HepG2 (cell line): ENCODE data around the gene UNCX. TPM values are rescaled to one million over a fixed set of nuclear protein-coding genes. Genes with fewer than 3 reads are reported as not detected.

Source experiments
- ATAC-seq: fragments of 200-7000 bp; cut with Tn5 transposase; 3 replicates; pipeline ENCODE4 v1.9.1; 2020; ENCODE audit warnings: mild to moderate bottlenecking, moderate library complexity
- BruUV-seq: library from RNA; stranded (reverse); fragments of 400-500 nt; replicated peaks from 2 replicates; lab custom pipeline; 2021; lab: Mats Ljungman, UMichigan
- CTCF ChIA-PET: fragments of 300-600 bp; formaldehyde crosslinking; extraction: SDS; loops from one replicate; lab custom pipeline; 2021; ENCODE audit warnings: low total read pairs, inconsistent platforms, low intra/inter-chr PET ratio; lab: Yijun Ruan, JAX
- POLR2A ChIA-PET: fragments of 350-600 bp; sonication (Branson Sonifier 250); formaldehyde crosslinking; loops from one replicate; lab custom pipeline; 2020; ENCODE audit warnings: antibody characterized with exemption, inconsistent platforms; lab: Yijun Ruan, JAX
- DNase-seq: peaks from one replicate; pipeline ENCODE4 v3.0.0-alpha.2; 2015; ENCODE audit warnings: low spot score
- FAIRE-seq: peaks from 3 replicates; lab custom pipeline; 2011; peaks lifted over from hg19 to GRCh38; lab: Jason Lieb, UNC
- H2AFZ ChIP-seq: one replicate; pipeline ENCODE4 v1.6.1; 2011; ENCODE audit warnings: low read length, inconsistent platforms
- H3K27ac ChIP-seq: fragments of 300-600 bp; 3 replicates; pipeline ENCODE4 v1.8.0; 2011; ENCODE audit warnings: mixed run types, mild to moderate bottlenecking, mixed read lengths, low read length, inconsistent platforms; ENCODE audit not compliant: insufficient read depth; ENCODE audit errors: extremely low read length
- H3K27me3 ChIP-seq, 2 experiments: fragments of 200-600 bp in 1 of 2; 2 replicates in 1 of 2; 3 replicates in 1 of 2; pipeline versions ENCODE4 v1.6.0 to v1.8.0; 2011; ENCODE audit warnings: low read length in 2 of 2, mild to moderate bottlenecking in 2 of 2, moderate library complexity in 2 of 2, inconsistent platforms in 1 of 2; ENCODE audit not compliant: insufficient read depth in 2 of 2, control insufficient read depth in 1 of 2
- H3K36me3 ChIP-seq, 2 experiments: fragments of 200-600 bp in 1 of 2; replicated peaks in 1 of 2; 2 replicates in 1 of 2; 3 replicates in 1 of 2; pipeline versions ENCODE4 v1.5.1 to v1.8.0; 2011; ENCODE audit warnings: low read length in 2 of 2, inconsistent platforms in 1 of 2; ENCODE audit not compliant: insufficient read depth in 2 of 2, control insufficient read depth in 1 of 2
- H3K4me1 ChIP-seq: 2 replicates; pipeline ENCODE4 v1.5.1; 2012; ENCODE audit warnings: low read length, inconsistent platforms; ENCODE audit not compliant: insufficient read depth
- H3K4me2 ChIP-seq: 2 replicates; pipeline ENCODE4 v1.6.0; 2011; ENCODE audit warnings: low read depth, low read length, inconsistent platforms
- H3K4me3 ChIP-seq, 3 experiments: fragments of 200-600 bp in 1 of 3; sonication (generic), shearing (Covaris generic) in 1 of 3; replicated peaks in 1 of 3; 2 replicates each; pipeline ENCODE4 v1.5.1; 2011 to 2016; ENCODE audit warnings: low read length in 3 of 3, inconsistent platforms in 2 of 3, low read depth in 2 of 3, mild to moderate bottlenecking in 2 of 3, control low read depth in 1 of 3, mixed read lengths in 1 of 3; ENCODE audit not compliant: insufficient read depth in 1 of 3
- H3K79me2 ChIP-seq: one replicate; pipeline ENCODE4 v1.6.1; 2011; ENCODE audit warnings: low read length, inconsistent platforms; ENCODE audit not compliant: insufficient read depth
- H3K9ac ChIP-seq: 2 replicates; pipeline ENCODE4 v1.6.0; 2011; ENCODE audit warnings: mild to moderate bottlenecking, low read depth, low read length, inconsistent platforms; ENCODE audit not compliant: insufficient read depth
- H3K9me3 ChIP-seq: 2 replicates; pipeline ENCODE4 v1.5.1; 2012; ENCODE audit warnings: mild to moderate bottlenecking, low read length
- H4K20me1 ChIP-seq: 2 replicates; pipeline ENCODE4 v1.6.0; 2011; ENCODE audit warnings: inconsistent platforms, mild to moderate bottlenecking, low read length, moderate library complexity; ENCODE audit not compliant: insufficient read depth
- E2F1 ChIP-seq: sonication (generic); formaldehyde crosslinking; IDR thresholded peaks from 2 replicates; pipeline ENCODE4 v1.5.0; 2020; ENCODE audit warnings: missing genetic modification reagents
- HMG20A ChIP-seq: IDR thresholded peaks from 2 replicates; pipeline ENCODE4 v1.6.1; 2016; ENCODE audit warnings: borderline replicate concordance
- IKZF4 ChIP-seq: sonication (generic); formaldehyde crosslinking; IDR thresholded peaks from 2 replicates; pipeline ENCODE4 v1.5.1; 2020; ENCODE audit warnings: borderline replicate concordance, mild to moderate bottlenecking, low read depth, missing genetic modification reagents; ENCODE audit errors: not compliant biosample characterization
- JUND ChIP-seq: sonication (generic); formaldehyde crosslinking; IDR thresholded peaks from 2 replicates; pipeline ENCODE4 v1.8.0; 2022; ENCODE audit warnings: mild to moderate bottlenecking, missing genetic modification reagents
- NFATC3 ChIP-seq: sonication (generic); formaldehyde crosslinking; IDR thresholded peaks from 2 replicates; pipeline ENCODE4 v1.5.1; 2020; ENCODE audit warnings: mild to moderate bottlenecking, missing genetic modification reagents
- NKX3-1 ChIP-seq: sonication (generic); formaldehyde crosslinking; IDR thresholded peaks from 2 replicates; pipeline ENCODE4 v1.5.0; 2020; ENCODE audit warnings: missing genetic modification reagents
- POGZ ChIP-seq: sonication (generic); formaldehyde crosslinking; IDR thresholded peaks from 2 replicates; pipeline ENCODE4 v1.4.0; 2020; ENCODE audit warnings: mild to moderate bottlenecking, missing genetic modification reagents
- SAP130 ChIP-seq: IDR thresholded peaks from 2 replicates; pipeline ENCODE4 v1.6.1; 2016; ENCODE audit warnings: low read depth
- THAP9 ChIP-seq: sonication (generic); formaldehyde crosslinking; IDR thresholded peaks from 2 replicates; pipeline ENCODE4; 2020; ENCODE audit warnings: missing genetic modification reagents, mild to moderate bottlenecking, borderline replicate concordance
- ZBTB21 ChIP-seq: sonication (generic); formaldehyde crosslinking; IDR thresholded peaks from 2 replicates; pipeline ENCODE4 v1.4.0; 2020; ENCODE audit warnings: missing genetic modification reagents
- ZBTB34 ChIP-seq: sonication (generic); formaldehyde crosslinking; IDR thresholded peaks from 2 replicates; pipeline ENCODE4 v1.8.0; 2022; ENCODE audit warnings: mild to moderate bottlenecking, missing genetic modification reagents
- ZNF20 ChIP-seq: sonication (generic); formaldehyde crosslinking; IDR thresholded peaks from 2 replicates; pipeline ENCODE4 v1.4.0; 2020; ENCODE audit warnings: mild to moderate bottlenecking, moderate library complexity, missing genetic modification reagents
- ZNF329 ChIP-seq: sonication (generic); formaldehyde crosslinking; IDR thresholded peaks from 2 replicates; pipeline ENCODE4 v1.9.0; 2021; ENCODE audit warnings: low read depth, mild to moderate bottlenecking, missing genetic modification reagents
- ZNF512B ChIP-seq: sonication (generic); formaldehyde crosslinking; IDR thresholded peaks from 2 replicates; pipeline ENCODE4 v1.5.1; 2020; ENCODE audit warnings: missing genetic modification reagents, mild to moderate bottlenecking, borderline replicate concordance
- ZNF614 ChIP-seq: IDR thresholded peaks from 2 replicates; pipeline ENCODE4 v1.6.1; 2018; ENCODE audit warnings: missing biosample characterization, missing genetic modification reagents, inconsistent platforms, borderline replicate concordance
- ZNF768 ChIP-seq: sonication (generic); formaldehyde crosslinking; IDR thresholded peaks from 2 replicates; pipeline ENCODE4 v1.4.0; 2020; ENCODE audit warnings: missing genetic modification reagents
- WGBS: methylation state at CpG from one replicate; pipeline ENCODE4 v1.1.6; 2017; ENCODE audit warnings: low lambda C conversion rate; 5-methylcytosine and 5-hydroxymethylcytosine counted together
- in situ Hi-C: cut with HindIII; loops from 2 replicates; pipeline ENCODE4 v1.10.0; 2017; ENCODE audit warnings: low pct_unique_long_range_greater_than_20kb; ENCODE audit not compliant: extremely low pct_ligation_motif_present
- intact Hi-C: fragments of 100-400 bp; cut with micrococcal nuclease; formaldehyde crosslinking; loops from one replicate; pipeline ENCODE4 v1.10.0; 2022; ENCODE audit not compliant: unreplicated experiment
- polyA plus RNA-seq, 8 experiments: library from polyadenylated mRNA; depleted of rRNA in 3 of 8; stranded (reverse) in 7 of 8; unstranded in 1 of 8; fragments of >200 nt; fragmentation: Illumina TruSeq in 4 of 8; extraction: Trizol in 4 of 8; gene quantifications; 2 replicates each; pipeline versions ENCODE4 v1.2.1 to v1.2.3, GENCODE V29; 2011 to 2016; ENCODE audit warnings: low read depth in 4 of 8, missing spikeins in 1 of 8, mixed read lengths in 1 of 8; ENCODE audit not compliant: insufficient read depth in 1 of 8
- total RNA-seq, 5 experiments: library from RNA; depleted of rRNA; stranded (reverse); fragments of >200 nt; fragmentation: Illumina TruSeq; extraction: Trizol; gene quantifications; 2 replicates each; pipeline ENCODE4 v1.2.3, GENCODE V29; 2016; ENCODE audit warnings: low read depth in 1 of 5

UNCX gene
- total and polyA plus RNA-seq, 2 of the 13 experiments (the other 11 are each of a cell fraction or from before 2014, with no cell fraction given), result not detected

- TF ChIP-seq ZNF512B (no peak), IKZF4 (CRISPR knock-in tag) (no peak), ZNF768 (CRISPR knock-in tag) (no peak), NFATC3 (CRISPR knock-in tag) (no peak), ZNF329 (CRISPR knock-in tag) (no peak), NKX3-1 (CRISPR knock-in tag) (no peak)
Measured at GRCh38 chr7:1197997-1198625, 34.6 kb upstream of the UNCX start (continued).

GRCh38 chr7:1200045-1200444, 32.6 kb upstream of the UNCX start:
- peaks cover 3 to 49% of the 10 kb centered on the region in 2 experiments for H3K27me3 ChIP-seq
- ChIA-PET CTCF (no interaction called here), POLR2A (no interaction called here)
- no peaks in the 10 kb centered on the region for H3K9me3 ChIP-seq
- ATAC-seq (no peak), FAIRE-seq (no peak), DNase-seq (no peak)
- no peaks in the 10 kb centered on the region for H3K36me3 ChIP-seq
- intact Hi-C loops, result no loop called here
- no peaks in the 10 kb centered on the region for H4K20me1 ChIP-seq
- H3K4me3 ChIP-seq, result no peak overlapping the region
- no peak overlapping the region for H3K27ac ChIP-seq
- no peak overlapping the region for H2AFZ ChIP-seq
- in situ Hi-C loops, result no loop called here
- H3K4me1 ChIP-seq, result peaks cover 6% of the 10 kb centered on the region; the same call in 1 of the 2 replicates
- no TSS peak for BruUV-seq
- H3K9ac ChIP-seq, result no peak overlapping the region
- H3K4me2 ChIP-seq, result no peak overlapping the region
- H3K79me2 ChIP-seq, result no peaks in the 10 kb centered on the region
- 35% methylated on average over 9 of the region's 19 CpGs for WGBS
- no peak for TF ChIP-seq ZNF20 (CRISPR knock-in tag)
- no peak for TF ChIP-seq JUND (CRISPR knock-in tag)
- no peak for TF ChIP-seq E2F1 (CRISPR knock-in tag)
- TF ChIP-seq ZNF614 (CRISPR knock-in tag), result no peak
- TF ChIP-seq ZBTB21 (CRISPR knock-in tag), result no peak
- TF ChIP-seq POGZ (CRISPR knock-in tag), result no peak
- TF ChIP-seq SAP130, result no peak
- no peak for TF ChIP-seq THAP9 (CRISPR knock-in tag)
- TF ChIP-seq ZBTB34 (CRISPR knock-in tag), result no peak
- no peak for TF ChIP-seq HMG20A (CRISPR knock-in tag)
